ENCODE measurements around the gene C1orf21.

DNA sequence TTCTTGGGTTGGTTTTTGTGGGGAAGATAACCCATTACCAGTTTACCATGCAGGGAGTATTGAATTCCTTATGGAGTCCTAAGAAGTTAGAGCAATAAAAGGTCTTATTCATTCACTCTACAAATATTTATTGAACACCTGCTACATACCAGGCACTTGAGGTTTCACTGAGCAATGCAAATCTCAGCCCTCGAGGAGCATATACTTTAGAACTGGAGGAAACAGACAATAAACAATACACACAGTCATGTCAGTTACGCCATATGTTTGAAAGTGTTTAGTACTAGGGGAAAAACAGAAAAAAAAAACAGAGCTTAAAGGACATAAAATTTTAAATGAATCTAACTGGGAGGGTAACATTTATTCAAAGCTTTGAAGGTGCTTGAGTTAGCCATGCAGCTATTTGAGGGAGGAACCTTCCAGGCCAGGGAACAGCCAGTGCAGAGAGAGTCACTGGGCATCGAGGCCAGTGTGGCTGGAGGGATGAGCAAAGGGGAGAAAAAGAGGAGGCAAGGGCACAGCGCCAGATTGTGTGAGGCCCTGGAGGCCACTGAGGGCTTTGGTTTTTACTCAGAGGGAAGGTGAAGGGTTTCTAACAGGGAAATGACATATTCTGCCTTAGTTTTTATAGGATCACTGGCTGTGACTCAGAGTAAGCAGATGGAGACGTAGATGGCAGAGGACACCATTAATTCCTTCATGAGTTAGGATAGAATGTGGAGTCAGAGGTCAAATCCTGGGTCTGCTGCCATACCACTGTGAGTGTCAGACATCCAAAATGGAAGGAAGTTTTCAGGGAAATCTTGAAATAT, 32.7 kb downstream of the C1orf21 start:
- TF ChIP-seq, protein P1, sequence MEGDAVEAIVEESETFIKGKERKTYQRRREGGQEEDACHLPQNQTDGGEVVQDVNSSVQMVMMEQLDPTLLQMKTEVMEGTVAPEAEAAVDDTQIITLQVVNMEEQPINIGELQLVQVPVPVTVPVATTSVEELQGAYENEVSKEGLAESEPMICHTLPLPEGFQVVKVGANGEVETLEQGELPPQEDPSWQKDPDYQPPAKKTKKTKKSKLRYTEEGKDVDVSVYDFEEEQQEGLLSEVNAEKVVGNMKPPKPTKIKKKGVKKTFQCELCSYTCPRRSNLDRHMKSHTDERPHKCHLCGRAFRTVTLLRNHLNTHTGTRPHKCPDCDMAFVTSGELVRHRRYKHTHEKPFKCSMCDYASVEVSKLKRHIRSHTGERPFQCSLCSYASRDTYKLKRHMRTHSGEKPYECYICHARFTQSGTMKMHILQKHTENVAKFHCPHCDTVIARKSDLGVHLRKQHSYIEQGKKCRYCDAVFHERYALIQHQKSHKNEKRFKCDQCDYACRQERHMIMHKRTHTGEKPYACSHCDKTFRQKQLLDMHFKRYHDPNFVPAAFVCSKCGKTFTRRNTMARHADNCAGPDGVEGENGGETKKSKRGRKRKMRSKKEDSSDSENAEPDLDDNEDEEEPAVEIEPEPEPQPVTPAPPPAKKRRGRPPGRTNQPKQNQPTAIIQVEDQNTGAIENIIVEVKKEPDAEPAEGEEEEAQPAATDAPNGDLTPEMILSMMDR (IDR thresholded peaks at IDR 0.05), result no peak
- no peak for TF ChIP-seq POLR2A (IDR thresholded peaks at IDR 0.05)
